HFFc6 (cell line): ENCODE data around the gene LBX2. TPM values are rescaled to one million over a fixed set of nuclear protein-coding genes. Genes with fewer than 3 reads are reported as not detected.
A peak's percentile ranks its signal among the peaks of the same experiment; 100 is the strongest.
"Not testable (repeated sequence)": the region's sequence is repeated elsewhere in the genome, so short reads cannot be mapped to it uniquely, and the experiment has no call there.

Experiments used
- DNase-seq: peaks from one replicate; pipeline ENCODE4 v3.0.0-alpha.2; 2018
- H3K27ac Mint-ChIP-seq: 2 replicates; pipeline ENCODE4 v1.8.0; 2020; ENCODE audit warnings: mild to moderate bottlenecking, mixed read lengths
- H3K27me3 Mint-ChIP-seq: 2 replicates; pipeline ENCODE4 v1.8.0; 2021; ENCODE audit warnings: mild to moderate bottlenecking, moderate library complexity, mixed read lengths; ENCODE audit not compliant: insufficient read depth
- H3K36me3 Mint-ChIP-seq: 2 replicates; pipeline ENCODE4 v1.8.0; 2021; ENCODE audit warnings: low read depth, mixed read lengths
- H3K4me1 Mint-ChIP-seq: 2 replicates; pipeline ENCODE4 v1.8.0; 2020; ENCODE audit warnings: low read depth, mixed read lengths
- H3K4me3 Mint-ChIP-seq: 2 replicates; pipeline ENCODE4 v1.8.0; 2020; ENCODE audit warnings: mild to moderate bottlenecking, moderate library complexity, mixed read lengths
- H3K9me3 Mint-ChIP-seq: 2 replicates; pipeline ENCODE4 v1.8.0; 2020; ENCODE audit warnings: mild to moderate bottlenecking, mixed read lengths
- total RNA-seq, 6 experiments: library from RNA; stranded (reverse); fragmentation: NEBNext Ultra II Directional; extraction: Animal tissue kit (Norgen Biotek cat#: 25700); gene quantifications; 2 replicates in 1 of 6; 3 replicates in 5 of 6; pipeline ENCODE4 v1.2.3, GENCODE V29; 2021
- TF ChIP-seq, protein P1 (sequence below): fragments of 200-600 bp; sonication (generic); IDR thresholded peaks from 2 replicates; pipeline ENCODE4 v1.5.0; 2021; ENCODE audit warnings: antibody characterized with exemption, mild to moderate bottlenecking

Gene LBX2
- total RNA-seq, 6 experiments from 2014 or later = 0.21 to 1.8 (median 1.2) TPM

DNA sequence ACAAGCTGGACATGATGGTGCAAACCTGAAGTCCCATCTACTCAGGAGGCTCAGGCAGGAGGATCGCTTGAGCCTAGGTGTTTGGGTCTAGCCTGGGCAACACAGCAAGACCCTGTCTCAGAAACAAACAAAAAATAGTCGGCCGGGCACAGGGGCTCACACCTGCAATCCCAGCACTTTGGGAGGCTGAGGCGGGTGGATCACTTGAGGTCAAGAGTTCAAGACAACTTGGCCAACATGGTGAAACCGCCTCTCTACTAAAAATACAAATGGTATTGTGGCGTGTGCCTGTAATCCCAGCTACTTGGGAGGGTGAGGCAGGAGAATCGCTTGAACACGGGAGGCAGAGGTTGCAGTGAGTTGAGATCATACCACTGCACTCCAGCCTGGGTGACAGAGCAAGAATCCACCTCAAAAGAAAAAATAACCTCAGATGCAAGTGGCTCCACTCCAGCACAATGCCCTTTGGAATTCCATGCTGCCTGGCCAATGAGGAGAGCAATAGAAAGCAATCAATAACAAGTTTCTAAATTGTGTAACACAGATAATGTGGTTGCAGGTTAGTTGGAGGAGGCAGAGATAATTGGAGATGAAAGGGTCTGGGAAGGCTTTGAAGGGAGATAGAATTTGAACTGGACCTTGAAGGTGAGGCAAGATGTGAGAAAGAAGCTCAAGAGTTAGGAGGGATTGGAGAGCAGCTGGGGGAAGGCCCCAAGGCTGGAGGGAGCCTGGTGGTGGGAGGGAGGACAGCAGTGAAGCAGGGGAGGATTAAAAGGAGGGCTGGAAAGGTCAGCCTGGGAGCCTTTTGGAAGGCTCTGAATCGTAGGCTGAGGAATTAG is 10.5 kb downstream of the LBX2 start:
- no peak for DNase-seq
- peaks cover 42% of the 10 kb centered on the region for H3K4me1 Mint-ChIP-seq
- H3K36me3 Mint-ChIP-seq = peaks cover 41% of the 10 kb centered on the region
- TF ChIP-seq, protein P1, sequence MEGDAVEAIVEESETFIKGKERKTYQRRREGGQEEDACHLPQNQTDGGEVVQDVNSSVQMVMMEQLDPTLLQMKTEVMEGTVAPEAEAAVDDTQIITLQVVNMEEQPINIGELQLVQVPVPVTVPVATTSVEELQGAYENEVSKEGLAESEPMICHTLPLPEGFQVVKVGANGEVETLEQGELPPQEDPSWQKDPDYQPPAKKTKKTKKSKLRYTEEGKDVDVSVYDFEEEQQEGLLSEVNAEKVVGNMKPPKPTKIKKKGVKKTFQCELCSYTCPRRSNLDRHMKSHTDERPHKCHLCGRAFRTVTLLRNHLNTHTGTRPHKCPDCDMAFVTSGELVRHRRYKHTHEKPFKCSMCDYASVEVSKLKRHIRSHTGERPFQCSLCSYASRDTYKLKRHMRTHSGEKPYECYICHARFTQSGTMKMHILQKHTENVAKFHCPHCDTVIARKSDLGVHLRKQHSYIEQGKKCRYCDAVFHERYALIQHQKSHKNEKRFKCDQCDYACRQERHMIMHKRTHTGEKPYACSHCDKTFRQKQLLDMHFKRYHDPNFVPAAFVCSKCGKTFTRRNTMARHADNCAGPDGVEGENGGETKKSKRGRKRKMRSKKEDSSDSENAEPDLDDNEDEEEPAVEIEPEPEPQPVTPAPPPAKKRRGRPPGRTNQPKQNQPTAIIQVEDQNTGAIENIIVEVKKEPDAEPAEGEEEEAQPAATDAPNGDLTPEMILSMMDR = 0 out of 2 replicates have a peak, but pooled peaks have one; percentile 8
- no peaks in the 10 kb centered on the region for H3K9me3 Mint-ChIP-seq
- H3K27ac Mint-ChIP-seq = peak overlapping the region; percentile 69
- peak overlapping the region; percentile 46; the same call in 1 of the 2 replicates for H3K4me3 Mint-ChIP-seq
- H3K27me3 Mint-ChIP-seq = no peaks in the 10 kb centered on the region

DNA sequence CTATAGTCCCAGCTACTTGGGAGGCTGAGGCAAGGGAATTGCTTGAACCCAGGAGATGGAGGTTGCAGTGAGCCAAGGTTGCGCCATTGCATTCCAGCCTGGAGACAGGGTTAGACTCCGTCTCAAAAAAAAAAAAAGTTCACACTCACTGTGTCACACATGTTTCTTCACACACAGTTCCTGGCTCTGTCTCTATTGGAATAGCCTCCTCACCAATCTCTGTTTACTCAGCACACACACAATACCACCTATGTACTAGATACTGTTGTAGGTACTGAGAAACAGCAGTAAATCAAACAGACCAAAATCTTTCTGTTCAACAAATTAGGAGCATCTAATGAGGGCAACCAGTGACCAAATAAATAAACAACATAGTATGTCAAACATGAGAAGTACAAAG is 13.3 kb downstream of the LBX2 start:
- peaks cover 44% of the 10 kb centered on the region for H3K4me1 Mint-ChIP-seq
- H3K36me3 Mint-ChIP-seq = peaks cover 29% of the 10 kb centered on the region
- TF ChIP-seq, protein P1 = no peak
- no peak for DNase-seq
- H3K9me3 Mint-ChIP-seq = no peaks in the 10 kb centered on the region
- peak overlapping the region; percentile 45 for H3K27ac Mint-ChIP-seq
- H3K4me3 Mint-ChIP-seq = no peak overlapping the region
- peaks cover 1% of the 10 kb centered on the region; the same call in 1 of the 2 replicates for H3K27me3 Mint-ChIP-seq

DNA sequence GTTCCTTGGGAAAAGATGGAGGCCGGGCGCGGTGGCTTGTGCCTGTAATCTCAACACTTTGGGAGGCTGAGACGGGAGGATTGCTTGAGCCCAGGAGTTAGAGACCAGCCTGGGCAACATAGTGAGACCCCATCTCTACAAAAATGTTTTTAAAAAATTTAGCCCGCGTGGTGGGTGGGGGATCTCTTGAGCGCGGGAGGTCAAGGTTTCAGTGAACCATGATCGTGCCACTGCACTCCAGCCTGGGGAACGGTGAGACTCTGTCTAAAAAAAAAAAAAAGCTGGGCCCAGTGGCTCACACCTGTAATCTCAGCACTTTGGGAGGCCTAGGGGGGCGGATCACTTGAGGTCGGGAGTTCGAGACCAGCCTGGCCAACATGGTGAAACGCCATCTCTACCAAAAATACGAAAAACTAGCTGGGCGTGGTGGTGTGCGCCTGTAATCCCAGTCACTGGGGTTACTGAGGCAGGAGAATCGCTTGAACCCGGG is 15.7 kb downstream of the LBX2 start:
- Mint-ChIP-seq H3K27ac (peak overlapping the region; percentile 89), H3K4me3 (peak overlapping the region; percentile 94), H3K4me1 (peaks cover 43% of the 10 kb centered on the region), H3K36me3 (peaks cover 24% of the 10 kb centered on the region)
- not testable (repeated sequence) for DNase-seq, H3K9me3 Mint-ChIP-seq, H3K27me3 Mint-ChIP-seq

DNA sequence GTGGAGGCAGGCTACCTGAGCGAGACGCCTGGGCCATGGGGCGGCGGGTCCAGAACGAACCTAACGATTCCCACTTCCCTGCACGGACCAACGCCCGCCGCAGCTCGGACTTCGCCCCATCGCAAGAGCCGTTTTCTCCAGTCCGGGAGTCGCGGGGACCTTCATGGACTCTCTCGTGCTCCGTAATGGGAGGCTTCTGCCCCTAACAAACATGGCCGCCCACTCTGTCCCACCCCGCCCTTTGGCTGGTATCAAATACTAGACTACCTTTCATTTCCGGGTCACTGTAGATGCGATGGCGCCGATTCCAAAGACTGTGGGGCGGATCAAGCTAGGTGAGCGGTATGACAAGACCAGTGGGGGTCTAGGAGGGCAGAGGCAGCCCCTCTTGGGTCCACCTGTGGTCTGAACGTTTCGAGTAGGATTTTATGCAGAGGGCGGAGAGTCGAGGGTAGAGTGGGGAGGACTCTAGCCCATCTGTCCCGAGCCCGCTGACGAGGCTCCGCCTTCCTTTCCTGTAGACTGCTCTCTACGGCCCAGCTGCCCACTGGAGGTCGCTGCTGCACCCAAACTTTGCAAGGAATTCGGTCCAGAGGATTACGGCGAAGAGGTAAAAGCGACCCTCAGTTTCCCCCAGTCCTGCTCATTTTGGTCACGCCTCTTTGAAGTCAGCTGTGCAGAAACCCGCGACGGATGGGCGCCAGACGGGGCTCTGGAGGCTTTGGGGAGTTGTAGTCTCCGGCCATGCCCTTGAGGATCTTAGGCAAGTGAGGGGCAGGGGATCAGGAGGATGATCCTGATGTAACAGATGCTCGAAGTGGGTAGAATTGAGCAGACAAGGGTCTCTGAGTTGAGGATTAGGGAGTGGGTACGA is 16.4 kb downstream of the LBX2 start, which contains the start of the genes CCDC142 and TTC31:
Gene CCDC142, minus strand, starts transcription at position 198 of the 874 bp plus-strand sequence. Its CDS starts 161 bp downstream, at position 37.
Gene TTC31, plus strand, starts transcription at position 281 of the 874 bp plus-strand sequence. Its CDS starts 15 bp downstream, at position 296.
- H3K36me3 Mint-ChIP-seq = peaks cover 19% of the 10 kb centered on the region

DNA sequence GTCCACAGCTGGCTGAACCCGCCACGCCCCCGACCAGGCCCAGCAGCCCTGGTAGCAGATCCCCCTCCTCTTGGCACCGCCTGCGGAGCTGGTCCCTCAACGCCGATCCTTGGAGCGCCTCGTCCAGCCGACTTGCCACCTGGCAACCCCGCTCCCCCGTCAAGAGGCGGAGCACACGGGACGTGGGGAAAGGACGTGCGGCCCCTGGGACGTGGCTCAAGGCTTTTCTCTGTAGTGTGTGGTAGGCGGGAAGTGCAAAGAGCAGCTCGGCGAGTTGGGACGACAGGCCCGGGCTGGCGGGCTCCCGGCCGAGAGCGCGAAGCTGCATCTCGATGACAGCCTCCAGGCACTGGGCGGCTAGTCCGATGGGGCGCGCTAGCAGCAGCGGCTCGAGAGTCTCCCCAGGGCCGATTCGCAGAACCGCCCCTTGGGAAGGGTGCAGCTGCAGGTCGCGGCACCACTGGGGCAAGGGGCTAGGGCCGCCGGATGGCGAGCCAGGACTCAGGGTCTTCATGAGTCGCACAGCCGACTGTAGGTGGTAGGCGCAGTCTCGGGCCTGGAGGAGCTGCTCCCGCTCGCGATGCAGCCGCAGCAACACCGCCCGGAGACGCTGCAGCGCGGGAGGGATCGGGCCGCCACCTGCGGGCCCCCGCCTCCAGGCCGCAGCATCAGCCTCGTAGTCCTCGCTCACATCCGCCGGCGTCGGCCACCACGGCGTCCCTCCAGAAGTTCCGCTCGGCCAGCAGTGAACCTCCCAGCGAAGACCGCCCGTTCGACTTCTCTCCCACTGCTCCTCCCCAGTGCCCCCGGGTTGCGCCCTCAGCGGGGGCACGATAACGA is 17.2 kb downstream of the LBX2 start:
- Mint-ChIP-seq H3K36me3 (peaks cover 24% of the 10 kb centered on the region), H3K4me3 (peak overlapping the region; percentile 94), H3K9me3 (no peaks in the 10 kb centered on the region), H3K27ac (peak overlapping the region; percentile 89), H3K4me1 (peaks cover 32% of the 10 kb centered on the region), H3K27me3 (peaks cover 1% of the 10 kb centered on the region; the same call in 1 of the 2 replicates)
- TF ChIP-seq, protein P1 = no peak
- DNase-seq = no peak

More for the DNA sequence above, 16.4 kb downstream of the LBX2 start, which contains the start of the genes CCDC142 and TTC31:
- H3K4me3 Mint-ChIP-seq = peak within 1 kb of the TSS; percentile 94
- H3K27ac Mint-ChIP-seq = peak within 1 kb of the TSS; percentile 89
- H3K27me3 Mint-ChIP-seq = peaks cover 1% of the 10 kb centered on the region; the same call in 1 of the 2 replicates
- H3K9me3 Mint-ChIP-seq = no peaks in the 10 kb centered on the region
- peak; percentile 93 for DNase-seq
- TF ChIP-seq, protein P1 = peak; percentile 90
- H3K4me1 Mint-ChIP-seq = peaks cover 36% of the 10 kb centered on the region
